ENCODE results near the gene PI4KA.
"Not testable (repeated sequence)": the region's sequence is repeated elsewhere in the genome, so short reads cannot be mapped to it uniquely, and the experiment has no call there.

The PI4KA gene

GRCh38 chr22:20821717-20822239 lies 36.8 kb downstream of the PI4KA start:
- DNase-seq (ENCODE audit: insufficient read length, low spot score); FAIRE-seq: not testable (repeated sequence)

GRCh38 chr22:20819471-20819870 lies 39.1 kb downstream of the PI4KA start:
- no peak for DNase-seq (ENCODE audit: insufficient read length, low spot score)
- no peak for FAIRE-seq

- no peak for FAIRE-seq
These were observed 40.1 kb downstream of the PI4KA start for GRCh38 chr22:20818471-20818870.

GRCh38 chr22:20816559-20816958 lies 42.1 kb downstream of the PI4KA start:
- DNase-seq (ENCODE audit: insufficient read length, low spot score), result no peak
- FAIRE-seq, result no peak

More at GRCh38 chr22:20818471-20818870, 40.1 kb downstream of the PI4KA start:
- DNase-seq (ENCODE audit: insufficient read length, low spot score), result no peak

DNA sequence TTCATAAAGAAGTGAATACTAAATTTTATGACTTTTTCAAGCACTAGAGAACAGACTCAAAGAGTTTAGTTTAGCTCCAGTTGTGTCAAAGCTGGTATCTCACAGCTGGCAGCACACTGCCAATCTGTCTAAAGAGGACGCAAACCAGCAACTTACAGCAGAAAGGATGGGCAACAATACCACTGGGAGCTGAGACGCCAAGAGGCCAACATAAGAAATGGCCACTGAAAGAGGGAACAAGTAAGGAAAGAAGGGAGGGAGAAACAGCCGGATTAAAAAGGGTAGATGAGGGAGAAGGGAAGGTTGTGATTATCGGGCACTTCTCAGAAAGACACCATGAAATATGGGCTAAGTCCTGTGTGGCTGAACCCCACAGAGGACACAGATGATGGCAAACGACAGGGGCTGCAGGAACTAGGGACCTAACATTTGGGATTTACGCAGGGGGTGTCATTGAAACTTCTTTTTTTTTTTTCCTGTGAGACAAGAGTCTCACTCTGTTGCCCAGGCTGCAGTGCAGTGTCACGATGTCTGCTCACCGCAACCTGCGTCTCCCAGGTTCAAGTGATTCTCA lies 43.0 kb downstream of the PI4KA start:
- DNase-seq (ENCODE audit: insufficient read length, low spot score) (no peak), FAIRE-seq (no peak)

GRCh38 chr22:20814221-20814808 lies 44.3 kb downstream of the PI4KA start:
- no peak for FAIRE-seq
- no peak for DNase-seq (ENCODE audit: insufficient read length, low spot score)

GRCh38 chr22:20813056-20813455 lies 45.6 kb downstream of the PI4KA start:
- no peak for FAIRE-seq

DNA sequence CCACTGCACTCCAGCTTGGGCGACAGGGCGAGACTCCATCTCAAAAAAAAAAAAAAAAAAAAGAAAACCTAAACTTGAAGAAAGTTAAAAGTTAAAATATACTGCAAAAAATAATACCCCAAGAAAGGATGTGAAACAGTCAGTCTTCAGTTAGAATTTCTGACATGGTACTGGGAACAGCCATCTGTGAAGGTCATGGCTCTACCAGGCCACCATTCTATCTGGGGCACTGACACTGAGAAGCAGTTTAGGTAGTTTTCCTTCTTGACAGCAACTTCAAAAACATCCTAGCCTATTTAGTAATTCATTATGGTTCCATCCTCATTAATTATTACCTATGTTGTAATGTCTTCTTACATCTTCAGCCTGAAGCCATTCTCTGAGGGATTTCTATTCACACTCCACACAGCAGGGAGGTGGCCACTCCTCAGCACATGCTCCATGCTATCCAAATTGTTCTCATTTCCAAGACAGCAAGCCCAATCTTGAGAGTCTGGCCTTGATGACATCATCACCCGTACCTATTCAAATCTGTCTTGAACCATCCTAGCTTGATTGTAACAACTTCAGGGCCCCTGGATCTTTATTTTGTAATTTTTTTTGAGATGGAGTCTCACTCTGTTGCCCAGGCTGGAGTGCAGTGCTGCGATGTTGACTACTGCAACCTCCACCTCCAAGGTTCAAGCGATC lies 46.5 kb downstream of the PI4KA start:
- DNase-seq (ENCODE audit: insufficient read length, low spot score) (no peak), FAIRE-seq (no peak)

More at GRCh38 chr22:20813056-20813455, 45.6 kb downstream of the PI4KA start:
- DNase-seq (ENCODE audit: insufficient read length, low spot score), result no peak

DNA sequence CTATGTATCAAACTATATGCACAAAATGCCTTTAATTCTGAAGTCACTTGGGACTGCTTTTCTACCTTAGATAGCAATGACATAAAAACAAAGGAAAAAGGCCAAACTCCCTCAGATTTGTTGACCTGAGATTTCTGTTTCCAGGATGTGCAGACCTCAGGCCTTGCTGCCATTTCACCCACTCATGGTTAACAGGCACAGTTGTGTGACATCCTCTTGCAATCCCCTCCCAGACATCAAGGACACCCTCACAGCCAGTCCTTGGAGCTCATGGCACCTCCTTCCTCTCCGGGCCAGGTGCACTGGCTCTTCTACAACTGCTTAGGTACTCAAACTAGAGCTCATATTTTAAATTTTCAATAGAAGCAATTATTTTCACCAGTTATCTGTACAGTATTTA lies 47.4 kb downstream of the PI4KA start:
- no peak for FAIRE-seq
- no peak for DNase-seq (ENCODE audit: insufficient read length, low spot score)

DNA sequence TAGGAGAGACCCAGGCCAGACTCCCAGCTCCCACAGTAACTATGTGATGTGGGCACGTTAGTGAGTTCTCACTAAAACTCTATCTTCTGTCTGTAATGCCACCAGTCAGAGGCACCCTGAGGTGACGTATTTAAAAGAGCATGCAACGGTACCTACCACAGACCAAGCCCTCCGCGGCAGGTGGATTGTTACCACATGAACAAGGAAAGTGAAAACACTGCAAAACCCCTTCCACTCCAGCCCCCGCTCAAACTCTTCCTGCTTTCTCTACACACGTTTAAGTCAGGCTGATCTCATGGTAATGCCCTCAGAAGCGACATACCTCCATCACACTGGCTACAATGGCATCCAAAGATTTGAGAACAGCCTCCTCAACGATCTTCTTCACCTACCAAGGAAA lies 48.0 kb downstream of the PI4KA start:
- no peak for DNase-seq (ENCODE audit: insufficient read length, low spot score)
- no peak for FAIRE-seq

DNA sequence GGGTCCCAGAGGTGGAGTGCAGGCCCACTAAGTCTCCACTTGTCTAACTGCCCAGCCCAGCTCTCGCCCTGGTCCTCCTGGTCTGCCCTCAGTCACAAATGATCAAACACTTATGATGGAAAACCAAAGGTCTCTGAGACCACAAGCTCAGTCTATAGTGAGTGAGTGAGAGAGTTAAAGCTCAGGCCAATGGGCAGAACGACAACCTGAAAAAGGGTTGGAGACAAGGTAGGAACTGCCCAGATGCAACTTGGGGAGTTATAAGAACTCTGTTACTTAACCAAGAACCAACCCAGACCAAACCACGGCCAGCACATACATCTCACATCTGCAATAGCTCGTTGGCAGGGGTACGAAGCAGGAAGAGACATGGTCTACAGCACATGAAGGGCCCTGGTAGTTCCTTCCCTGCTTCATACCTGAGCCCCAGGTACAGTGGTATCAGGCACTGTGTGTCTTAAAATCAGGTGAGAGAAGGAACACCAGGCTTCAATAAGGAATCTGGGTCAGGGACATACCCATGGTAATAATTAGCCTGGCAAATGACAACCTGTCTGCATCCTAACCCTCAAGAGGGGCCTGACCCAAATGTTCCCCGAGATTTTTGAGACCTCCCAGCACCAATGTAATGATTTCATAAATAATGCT lies 48.9 kb downstream of the PI4KA start:
- FAIRE-seq (no peak), DNase-seq (ENCODE audit: insufficient read length, low spot score) (no peak)

GRCh38 chr22:20808844-20809243 lies 49.8 kb downstream of the PI4KA start:
- DNase-seq (ENCODE audit: insufficient read length, low spot score), result no peak

GRCh38 chr22:20807315-20807752 lies 51.3 kb downstream of the PI4KA start:
- FAIRE-seq, result peak; percentile 52
- peak; percentile 78 for DNase-seq (ENCODE audit: insufficient read length, low spot score)

More at GRCh38 chr22:20808844-20809243, 49.8 kb downstream of the PI4KA start:
- no peak for FAIRE-seq

DNA sequence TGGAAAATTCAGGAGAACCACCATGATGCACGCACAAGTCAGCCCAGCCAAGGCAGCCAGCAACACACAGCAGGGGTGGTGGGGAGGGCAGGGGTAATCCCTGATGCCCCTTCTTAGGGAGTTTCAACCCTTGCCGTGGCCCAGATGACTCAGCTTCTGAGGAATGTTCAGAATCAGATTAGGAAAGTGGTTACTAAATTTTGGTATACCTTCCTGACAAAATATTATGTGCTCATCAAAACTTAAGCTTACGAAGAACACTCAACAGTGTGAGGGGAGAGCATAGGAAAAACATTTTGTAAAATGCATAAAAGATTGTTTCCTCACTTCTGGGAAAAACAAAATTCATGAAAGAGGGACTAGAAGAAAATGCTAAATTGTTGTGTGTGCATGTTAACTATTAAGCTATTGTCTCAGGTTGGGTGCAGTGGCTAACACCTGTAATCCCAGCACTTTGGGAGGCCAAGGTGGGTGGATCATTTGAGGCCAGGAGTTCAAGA lies 52.6 kb downstream of the PI4KA start:
- DNase-seq (ENCODE audit: insufficient read length, low spot score) (no peak), FAIRE-seq (no peak)

DNA sequence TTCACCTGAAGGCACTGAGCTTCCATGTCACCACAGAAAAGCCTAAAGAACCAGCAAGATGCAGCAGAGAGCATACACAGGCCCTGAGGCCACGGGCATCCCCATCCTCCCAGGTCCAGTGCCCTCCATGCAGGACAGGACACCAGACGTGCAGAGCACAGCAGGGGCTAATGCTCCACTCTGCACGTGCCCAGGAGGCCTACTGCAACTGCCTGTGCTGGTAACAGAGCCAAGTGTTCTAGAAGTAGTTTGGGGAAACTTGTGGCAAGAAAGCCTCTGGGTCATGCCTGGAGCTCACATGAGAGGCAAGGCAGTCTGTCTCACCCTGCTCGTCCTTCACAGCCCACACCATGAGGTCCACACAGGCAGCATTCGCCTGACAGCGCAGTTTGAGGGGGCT lies 54.0 kb downstream of the PI4KA start:
- DNase-seq (ENCODE audit: insufficient read length, low spot score) (no peak), FAIRE-seq (no peak)

DNA sequence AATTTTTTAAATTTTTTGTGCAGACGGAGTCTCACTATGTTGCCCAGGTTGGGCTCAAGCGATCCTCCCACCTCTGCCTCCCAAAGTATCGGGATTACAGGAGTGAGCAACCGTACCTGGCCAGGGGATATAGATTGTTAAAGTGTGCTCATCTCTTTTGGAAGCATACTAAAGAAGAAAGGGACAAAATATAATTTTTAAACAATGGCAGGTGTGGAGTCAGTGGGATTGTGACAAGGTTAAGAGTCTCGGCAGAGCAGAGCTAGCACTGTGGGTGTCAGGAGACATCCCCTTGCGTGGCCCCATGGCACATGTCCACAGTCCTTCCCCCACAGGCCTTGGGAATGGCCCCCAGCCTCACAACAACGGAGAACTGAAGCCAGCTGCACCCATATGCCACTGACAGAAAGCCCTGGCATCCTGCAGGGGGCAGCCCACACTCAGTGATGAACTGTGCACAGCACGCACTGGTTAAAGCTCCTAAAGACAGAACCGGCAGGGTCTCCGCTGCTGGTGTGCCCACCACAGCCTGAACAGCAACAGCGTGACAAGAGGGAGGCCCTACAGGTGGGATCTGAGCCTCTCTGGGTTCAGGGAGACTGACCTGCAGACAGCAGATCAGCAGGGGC lies 54.8 kb downstream of the PI4KA start:
- FAIRE-seq (no peak), DNase-seq (ENCODE audit: insufficient read length, low spot score) (peak; percentile 12)

DNA sequence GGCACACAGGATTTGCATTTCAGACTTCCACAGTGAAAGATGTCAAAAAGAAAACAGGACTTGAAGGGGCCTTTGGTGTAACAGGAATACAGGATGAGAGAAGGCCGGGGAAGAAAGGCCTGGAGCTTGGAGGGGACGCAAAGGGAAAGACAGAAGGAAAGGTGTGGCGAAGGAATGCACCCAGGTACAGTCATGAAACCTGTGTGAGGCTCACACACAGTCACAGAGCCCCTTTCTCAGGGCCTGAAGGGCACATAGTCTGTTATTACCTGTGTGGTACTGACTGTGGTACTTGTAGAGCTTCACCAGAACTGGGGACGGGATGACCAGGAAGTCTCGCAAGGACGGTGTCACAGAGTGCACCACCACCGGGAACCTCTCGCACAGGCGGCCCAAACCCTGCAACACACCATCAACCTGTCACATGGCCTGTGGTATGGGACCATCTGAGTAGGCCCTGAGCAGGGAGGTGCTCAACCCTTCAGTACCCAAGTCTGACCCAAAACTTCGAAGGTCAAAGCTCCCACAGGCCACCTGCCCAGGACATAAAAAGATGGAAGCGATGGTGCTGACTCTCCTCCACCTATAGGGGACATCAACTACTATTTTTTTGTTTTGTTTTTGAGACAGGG lies 55.6 kb downstream of the PI4KA start:
- no peak for FAIRE-seq
- DNase-seq (ENCODE audit: insufficient read length, low spot score), result no peak

DNA sequence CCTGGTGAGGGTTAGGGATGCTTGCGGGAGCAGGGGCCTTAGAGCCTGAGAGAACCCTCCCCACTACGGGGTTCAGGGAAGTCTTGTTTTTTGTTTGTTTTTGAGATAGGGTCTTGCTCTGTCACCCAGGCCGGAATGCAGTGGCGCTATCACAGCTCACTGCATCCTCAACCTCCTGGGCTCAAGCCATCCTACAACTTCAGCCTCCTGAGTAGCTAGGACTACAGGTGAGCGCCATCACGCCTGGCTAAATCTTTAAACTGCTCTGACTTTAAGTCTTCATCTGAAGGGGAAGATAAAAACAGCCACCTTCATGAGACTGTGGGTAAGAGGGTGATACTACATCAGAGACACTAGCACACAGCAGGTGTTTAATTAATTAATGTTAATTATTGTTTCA lies 56.2 kb downstream of the PI4KA start:
- FAIRE-seq (no peak), DNase-seq (ENCODE audit: insufficient read length, low spot score) (no peak)

DNA sequence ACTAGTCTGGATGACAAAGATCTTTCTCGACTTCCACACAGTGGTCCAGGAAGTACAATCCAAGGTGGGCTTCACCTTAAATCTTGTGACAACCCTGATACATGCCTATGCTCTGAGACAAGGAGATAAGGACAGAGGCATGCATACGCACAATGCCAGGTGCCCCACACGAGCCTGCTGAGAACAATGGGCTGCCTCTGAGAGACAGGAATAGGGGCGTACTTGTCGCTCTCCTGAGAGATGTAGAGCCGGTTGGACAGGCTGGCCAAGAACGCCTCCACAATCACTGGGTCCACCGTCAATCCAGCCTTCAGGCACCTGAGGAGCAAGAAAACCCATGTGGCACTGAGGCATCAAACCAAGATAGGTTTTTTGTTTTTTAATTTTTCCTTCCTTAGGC lies 59.2 kb downstream of the PI4KA start:
- DNase-seq (ENCODE audit: insufficient read length, low spot score) (no peak), FAIRE-seq (no peak)

DNA sequence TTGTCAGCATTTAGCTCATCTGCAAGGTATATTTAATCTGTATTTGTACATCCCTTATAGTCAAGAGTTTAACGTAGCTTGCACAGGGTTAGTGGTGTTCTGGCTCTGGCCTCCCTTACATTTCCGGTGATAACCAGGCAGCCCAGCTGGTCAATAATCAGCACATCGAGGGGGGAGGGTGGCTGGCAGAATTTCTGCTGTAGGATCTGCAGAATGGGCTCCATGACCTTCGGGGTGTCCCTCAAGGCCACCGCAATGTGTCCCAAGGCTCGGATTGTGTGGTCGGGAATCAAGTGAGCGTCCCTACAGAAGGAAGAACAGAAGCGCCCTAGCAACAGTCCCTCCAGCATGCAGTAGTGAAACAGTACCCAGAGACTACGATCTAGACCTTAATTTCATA lies 59.6 kb downstream of the PI4KA start:
- DNase-seq (ENCODE audit: insufficient read length, low spot score) (no peak), FAIRE-seq (no peak)

Measured in HTR-8/SVneo (cell line).